UCSD-AML1 (cell line): ENCODE measurements around the gene MAP4K2.
A peak's percentile ranks its signal among the peaks of the same experiment; 100 is the strongest.

ENCODE experiments used
- DNase-seq: peaks from one replicate; lab custom pipeline; 2025; ENCODE audit not compliant: unreplicated experiment; lab: John Stamatoyannopoulos, UW

Gene MAP4K2

GRCh38 chr11:64813826-64814225, 10.8 kb upstream of the MAP4K2 start:
- no peak for DNase-seq

- no peak for DNase-seq
Measured at GRCh38 chr11:64810891-64811272, 7.9 kb upstream of the MAP4K2 start.

- DNase-seq, result peak; percentile 96
Measured at GRCh38 chr11:64810271-64810890, 7.4 kb upstream of the MAP4K2 start, which contains the start of gene MEN1. Gene MEN1 (minus strand): TSS chr11:64810551. CDS start chr11:64810109, 442 bp downstream.

- DNase-seq, result no peak
Measured at GRCh38 chr11:64809781-64810241, 6.8 kb upstream of the MAP4K2 start.

- no peak for DNase-seq
Measured at GRCh38 chr11:64805481-64805880, 2.5 kb upstream of the MAP4K2 start.

GRCh38 chr11:64804346-64805210, 1.6 kb upstream of the MAP4K2 start:
- no peak for DNase-seq

GRCh38 chr11:64803846-64804345, 882 bp upstream of the MAP4K2 start:
- DNase-seq, result no peak

- DNase-seq, result no peak
Measured at GRCh38 chr11:64802370-64803157, 450 bp downstream of the MAP4K2 start.

GRCh38 chr11:64801561-64802369, 1.2 kb downstream of the MAP4K2 start:
- DNase-seq, result peak; percentile 57

GRCh38 chr11:64801158-64801464, 1.9 kb downstream of the MAP4K2 start:
- DNase-seq, result no peak

- no peak for DNase-seq
Measured at GRCh38 chr11:64800303-64801157, 2.5 kb downstream of the MAP4K2 start.

- no peak for DNase-seq
Measured at GRCh38 chr11:64799623-64800302, 3.3 kb downstream of the MAP4K2 start.

- no peak for DNase-seq
Measured at GRCh38 chr11:64799256-64799622, 3.8 kb downstream of the MAP4K2 start.

GRCh38 chr11:64796757-64797541, 6.1 kb downstream of the MAP4K2 start:
- DNase-seq, result no peak

- peak; percentile 25 for DNase-seq
Measured at GRCh38 chr11:64796047-64796756, 6.8 kb downstream of the MAP4K2 start.

GRCh38 chr11:64794526-64794925, 8.5 kb downstream of the MAP4K2 start:
- no peak for DNase-seq

GRCh38 chr11:64793271-64794160, 9.5 kb downstream of the MAP4K2 start:
- DNase-seq, result peak; percentile 61
